A549 (cell line): ENCODE data around the gene ADPRHL1. TPM values are rescaled to one million over a fixed set of nuclear protein-coding genes. Genes with fewer than 3 reads are reported as not detected.

Experiments used
- ATAC-seq, 2 experiments: fragments of 200-7000 bp in 1 of 2; fragments of >200 bp in 1 of 2; cut with Nextera tagmentation in 1 of 2; cut with Tn5 transposase in 1 of 2; 3 replicates each; pipeline versions ENCODE4 v1.8.0 to v1.9.1; 2018 to 2020; ENCODE audit warnings: mild to moderate bottlenecking in 1 of 2, moderate library complexity in 1 of 2
- CTCF ChIA-PET: fragments of 300-600 bp; sonication (Branson Sonifier 250); formaldehyde crosslinking; extraction: SDS; loops from one replicate; lab custom pipeline; 2021; ENCODE audit warnings: antibody characterized with exemption, inconsistent platforms; lab: Yijun Ruan, JAX
- POLR2A ChIA-PET: fragments of 350-600 bp; formaldehyde crosslinking; extraction: SDS; loops from one replicate; lab custom pipeline; 2021; ENCODE audit warnings: antibody characterized with exemption, inconsistent platforms; lab: Yijun Ruan, JAX
- DNase-seq, 2 experiments: peaks; one replicate each; pipeline versions ENCODE4 v3.0.0 to v3.0.0-alpha.2; 2011 to 2016; ENCODE audit warnings: low read depth in 1 of 2, low spot score in 1 of 2
- FAIRE-seq: peaks from 2 replicates; lab custom pipeline; 2011; peaks lifted over from hg19 to GRCh38; lab: Jason Lieb, UNC
- H3K27ac ChIP-seq, 2 experiments: fragments of >200 bp; sonication (Bioruptor Twin); formaldehyde crosslinking; 3 replicates each; pipeline ENCODE4 v1.5.1; 2016 to 2017
- H3K4me1 ChIP-seq: fragments of >200 bp; sonication (Bioruptor Twin); formaldehyde crosslinking; 3 replicates; pipeline ENCODE4 v1.6.1; 2016
- H3K4me2 ChIP-seq: fragments of >200 bp; sonication (Bioruptor Twin); formaldehyde crosslinking; 3 replicates; pipeline ENCODE4 v1.6.1; 2016
- H3K4me3 ChIP-seq: fragments of >200 bp; sonication (Bioruptor Twin); formaldehyde crosslinking; 3 replicates; pipeline ENCODE4 v1.5.1; 2016
- H3K9me3 ChIP-seq: fragments of >200 bp; sonication (Bioruptor Twin); formaldehyde crosslinking; 3 replicates; pipeline ENCODE4 v1.6.1; 2016
- BHLHE40 ChIP-seq: IDR thresholded peaks from 2 replicates; pipeline ENCODE4 v1.6.1; 2012; ENCODE audit warnings: low read depth, low read length, inconsistent platforms
- CBX2 ChIP-seq: fragments of 200-600 bp; sonication (generic); IDR thresholded peaks from 2 replicates; pipeline ENCODE4 v1.6.1; 2016; ENCODE audit warnings: low read depth, mild to moderate bottlenecking, borderline replicate concordance
- EP300 ChIP-seq, 2 experiments: fragments of >200 bp; sonication (Bioruptor Twin); formaldehyde crosslinking; IDR thresholded peaks; 2 replicates in 1 of 2; 3 replicates in 1 of 2; pipeline ENCODE4 v1.6.1; 2016 to 2017
- FOSB ChIP-seq: fragments of 250-450 bp; sonication (Bioruptor Pico); IDR thresholded peaks from 2 replicates; pipeline ENCODE4 v1.5.0; 2020; ENCODE audit warnings: mild to moderate bottlenecking, moderate library complexity
- FOXS1 ChIP-seq: fragments of 250-450 bp; sonication (Bioruptor Pico); IDR thresholded peaks from 2 replicates; pipeline ENCODE4 v1.5.0; 2020; ENCODE audit warnings: mild to moderate bottlenecking, moderate library complexity
- GATA3 ChIP-seq: IDR thresholded peaks from 2 replicates; pipeline ENCODE4 v1.6.1; 2012; ENCODE audit warnings: borderline replicate concordance
- MYC ChIP-seq: IDR thresholded peaks from 2 replicates; pipeline ENCODE4 v1.6.1; 2012; ENCODE audit warnings: mild to moderate bottlenecking, inconsistent platforms, low read length, improper control_type of control experiment, borderline replicate concordance
- NFE2L2 ChIP-seq: fragments of 150-350 bp; conservative IDR thresholded peaks from 2 replicates; pipeline ENCODE4 v1.6.1; 2014; ENCODE audit warnings: low read length
- PHF8 ChIP-seq: fragments of 200-600 bp; sonication (generic); IDR thresholded peaks from 2 replicates; pipeline ENCODE4 v1.6.1; 2016; ENCODE audit warnings: low read depth, mild to moderate bottlenecking, antibody characterized with exemption, moderate library complexity, borderline replicate concordance
- RAD21 ChIP-seq, 2 experiments: fragments of >200 bp in 1 of 2; sonication (Bioruptor Twin) in 1 of 2; formaldehyde crosslinking in 1 of 2; IDR thresholded peaks in 1 of 2; conservative IDR thresholded peaks in 1 of 2; 2 replicates in 1 of 2; 3 replicates in 1 of 2; pipeline ENCODE4 v1.6.1; 2012 to 2018; ENCODE audit warnings: inconsistent platforms in 1 of 2
- RFX5 ChIP-seq: fragments of 450-650 bp; IDR thresholded peaks from 2 replicates; pipeline ENCODE4 v1.7.1; 2014; ENCODE audit warnings: antibody characterized with exemption, mild to moderate bottlenecking, moderate library complexity
- SMC3 ChIP-seq: fragments of >200 bp; sonication (Bioruptor Twin); formaldehyde crosslinking; IDR thresholded peaks from 3 replicates; pipeline ENCODE4 v1.6.1; 2018; ENCODE audit warnings: inconsistent platforms
- SREBF2 ChIP-seq: fragments of 450-650 bp; IDR thresholded peaks from 2 replicates; pipeline ENCODE4 v1.6.1; 2014; ENCODE audit warnings: mild to moderate bottlenecking, moderate library complexity
- TFCP2L1 ChIP-seq: fragments of 250-450 bp; sonication (Bioruptor Pico); IDR thresholded peaks from 2 replicates; pipeline ENCODE4 v1.5.0; 2021; ENCODE audit warnings: mild to moderate bottlenecking
- ZFP36 ChIP-seq: fragments of 450-650 bp; IDR thresholded peaks from 2 replicates; pipeline ENCODE4 v1.6.1; 2014; ENCODE audit warnings: borderline replicate concordance; ENCODE audit not compliant: partially characterized antibody
- ZNF302 ChIP-seq: fragments of 250-450 bp; sonication (Bioruptor Pico); IDR thresholded peaks from 2 replicates; pipeline ENCODE4 v1.9.0; 2021; ENCODE audit warnings: inconsistent platforms, mild to moderate bottlenecking, moderate library complexity
- ZSCAN20 ChIP-seq: fragments of 250-450 bp; sonication (Bioruptor Pico); IDR thresholded peaks from 2 replicates; pipeline ENCODE4 v1.8.0; 2022; ENCODE audit warnings: mild to moderate bottlenecking, moderate library complexity
- WGBS: methylation state at CpG from one replicate; pipeline ENCODE4 v1.1.6; 2017; ENCODE audit errors: missing lambda C conversion rate; 5-methylcytosine and 5-hydroxymethylcytosine counted together
- polyA plus RNA-seq, 4 experiments: library from polyadenylated mRNA; depleted of rRNA in 3 of 4; stranded (reverse); fragments of >200 nt; fragmentation: RNase III in 1 of 4; extraction: RNeasy Plus Mini Kit Qiagen cat#74134 plus additional on column Dnase treatment in 1 of 4; gene quantifications; 2 replicates in 3 of 4; 3 replicates in 1 of 4; pipeline ENCODE4 v1.2.3, GENCODE V29; 2011 to 2017
- TF ChIP-seq, protein P1 (sequence below): fragments of >200 bp; sonication (Bioruptor Twin); formaldehyde crosslinking; IDR thresholded peaks from 2 replicates; pipeline ENCODE4 v1.6.1; 2016
- TF ChIP-seq, protein P2 (sequence below): IDR thresholded peaks from 2 replicates; pipeline ENCODE4 v1.6.1; 2012
- TF ChIP-seq, protein P3 (sequence below): fragments of 450-650 bp; IDR thresholded peaks from 2 replicates; pipeline ENCODE4 v1.6.1; 2014; ENCODE audit warnings: antibody characterized with exemption
- TF ChIP-seq, protein P4 (sequence below): IDR thresholded peaks from 2 replicates; pipeline ENCODE4 v1.6.1; 2012; ENCODE audit warnings: low read depth, borderline replicate concordance
- TF ChIP-seq, protein P5 (sequence below): fragments of 200-600 bp; sonication (generic); IDR thresholded peaks from 2 replicates; pipeline ENCODE4 v1.6.1; 2016; ENCODE audit warnings: antibody characterized with exemption, mild to moderate bottlenecking, moderate library complexity
- TF ChIP-seq, protein P6 (sequence below): IDR thresholded peaks from 2 replicates; pipeline ENCODE4 v1.6.1; 2012
- TF ChIP-seq, protein P7 (sequence below): fragments of 150-350 bp; IDR thresholded peaks from 2 replicates; pipeline ENCODE4 v1.6.1; 2014; ENCODE audit warnings: low read depth, mild to moderate bottlenecking, low read length

Gene ADPRHL1
- polyA plus RNA-seq, 2 of the 4 experiments (the other 2 are of a cell fraction) = 11.0 to 11.4 TPM

DNA sequence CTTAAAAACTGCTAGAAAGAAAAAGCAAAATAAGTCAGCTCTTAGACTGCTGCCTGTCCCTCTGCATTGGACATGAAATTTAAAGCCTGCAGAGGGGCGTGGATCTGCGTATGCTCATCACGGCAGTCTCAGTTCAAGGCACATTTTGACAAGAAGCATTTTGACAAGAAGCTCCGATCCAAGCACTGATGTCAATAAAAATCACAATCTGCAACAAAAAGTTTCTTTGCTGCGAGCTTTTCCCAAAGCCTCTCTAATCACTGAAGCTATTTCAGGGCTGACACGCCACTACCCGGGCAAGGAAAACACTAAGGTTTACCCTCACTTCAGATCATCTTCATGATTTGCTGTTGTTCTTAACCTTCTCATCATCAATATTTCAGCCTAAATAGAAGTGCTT lies 29.8 kb upstream of the ADPRHL1 start:
- DNase-seq = no peak
- no peak for ATAC-seq
- no peaks in the 10 kb centered on the region for H3K4me1 ChIP-seq
- no peak overlapping the region for H3K27ac ChIP-seq
- H3K9me3 ChIP-seq = no peaks in the 10 kb centered on the region
- H3K4me2 ChIP-seq = no peak overlapping the region
- FAIRE-seq = no peak
- no peak overlapping the region for H3K4me3 ChIP-seq
- ChIA-PET POLR2A (no interaction called here), CTCF (interaction anchor here (1.7 kb wide), 1 partner anchor 32 kb away, joined by 6 read pairs; no protein-coding TSS in a partner anchor)
- WGBS = 96% methylated on average over 7 of the region's 7 CpGs
- TF ChIP-seq EP300 (IDR thresholded peaks at IDR 0.05) (no peak), RAD21 (conservative IDR thresholded peaks at IDR 0.05 in 1 of 2, IDR thresholded peaks at IDR 0.05 in 1 of 2) (no peak), FOXS1 (CRISPR knock-in tag) (no peak), SREBF2 (no peak), ZFP36 (no peak), ZNF302 (no peak), PHF8 (no peak)
- TF ChIP-seq, protein P1, sequence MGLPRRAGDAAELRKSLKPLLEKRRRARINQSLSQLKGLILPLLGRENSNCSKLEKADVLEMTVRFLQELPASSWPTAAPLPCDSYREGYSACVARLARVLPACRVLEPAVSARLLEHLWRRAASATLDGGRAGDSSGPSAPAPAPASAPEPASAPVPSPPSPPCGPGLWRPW = no peak
- TF ChIP-seq, protein P2, sequence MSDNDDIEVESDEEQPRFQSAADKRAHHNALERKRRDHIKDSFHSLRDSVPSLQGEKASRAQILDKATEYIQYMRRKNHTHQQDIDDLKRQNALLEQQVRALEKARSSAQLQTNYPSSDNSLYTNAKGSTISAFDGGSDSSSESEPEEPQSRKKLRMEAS = no peak
- TF ChIP-seq, protein P3, sequence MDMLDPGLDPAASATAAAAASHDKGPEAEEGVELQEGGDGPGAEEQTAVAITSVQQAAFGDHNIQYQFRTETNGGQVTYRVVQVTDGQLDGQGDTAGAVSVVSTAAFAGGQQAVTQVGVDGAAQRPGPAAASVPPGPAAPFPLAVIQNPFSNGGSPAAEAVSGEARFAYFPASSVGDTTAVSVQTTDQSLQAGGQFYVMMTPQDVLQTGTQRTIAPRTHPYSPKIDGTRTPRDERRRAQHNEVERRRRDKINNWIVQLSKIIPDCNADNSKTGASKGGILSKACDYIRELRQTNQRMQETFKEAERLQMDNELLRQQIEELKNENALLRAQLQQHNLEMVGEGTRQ = no peak
- TF ChIP-seq, protein P4, sequence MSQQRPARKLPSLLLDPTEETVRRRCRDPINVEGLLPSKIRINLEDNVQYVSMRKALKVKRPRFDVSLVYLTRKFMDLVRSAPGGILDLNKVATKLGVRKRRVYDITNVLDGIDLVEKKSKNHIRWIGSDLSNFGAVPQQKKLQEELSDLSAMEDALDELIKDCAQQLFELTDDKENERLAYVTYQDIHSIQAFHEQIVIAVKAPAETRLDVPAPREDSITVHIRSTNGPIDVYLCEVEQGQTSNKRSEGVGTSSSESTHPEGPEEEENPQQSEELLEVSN = no peak
- TF ChIP-seq, protein P5, sequence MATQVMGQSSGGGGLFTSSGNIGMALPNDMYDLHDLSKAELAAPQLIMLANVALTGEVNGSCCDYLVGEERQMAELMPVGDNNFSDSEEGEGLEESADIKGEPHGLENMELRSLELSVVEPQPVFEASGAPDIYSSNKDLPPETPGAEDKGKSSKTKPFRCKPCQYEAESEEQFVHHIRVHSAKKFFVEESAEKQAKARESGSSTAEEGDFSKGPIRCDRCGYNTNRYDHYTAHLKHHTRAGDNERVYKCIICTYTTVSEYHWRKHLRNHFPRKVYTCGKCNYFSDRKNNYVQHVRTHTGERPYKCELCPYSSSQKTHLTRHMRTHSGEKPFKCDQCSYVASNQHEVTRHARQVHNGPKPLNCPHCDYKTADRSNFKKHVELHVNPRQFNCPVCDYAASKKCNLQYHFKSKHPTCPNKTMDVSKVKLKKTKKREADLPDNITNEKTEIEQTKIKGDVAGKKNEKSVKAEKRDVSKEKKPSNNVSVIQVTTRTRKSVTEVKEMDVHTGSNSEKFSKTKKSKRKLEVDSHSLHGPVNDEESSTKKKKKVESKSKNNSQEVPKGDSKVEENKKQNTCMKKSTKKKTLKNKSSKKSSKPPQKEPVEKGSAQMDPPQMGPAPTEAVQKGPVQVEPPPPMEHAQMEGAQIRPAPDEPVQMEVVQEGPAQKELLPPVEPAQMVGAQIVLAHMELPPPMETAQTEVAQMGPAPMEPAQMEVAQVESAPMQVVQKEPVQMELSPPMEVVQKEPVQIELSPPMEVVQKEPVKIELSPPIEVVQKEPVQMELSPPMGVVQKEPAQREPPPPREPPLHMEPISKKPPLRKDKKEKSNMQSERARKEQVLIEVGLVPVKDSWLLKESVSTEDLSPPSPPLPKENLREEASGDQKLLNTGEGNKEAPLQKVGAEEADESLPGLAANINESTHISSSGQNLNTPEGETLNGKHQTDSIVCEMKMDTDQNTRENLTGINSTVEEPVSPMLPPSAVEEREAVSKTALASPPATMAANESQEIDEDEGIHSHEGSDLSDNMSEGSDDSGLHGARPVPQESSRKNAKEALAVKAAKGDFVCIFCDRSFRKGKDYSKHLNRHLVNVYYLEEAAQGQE = no peak
- TF ChIP-seq, all 56 proteins: peak for 0

DNA sequence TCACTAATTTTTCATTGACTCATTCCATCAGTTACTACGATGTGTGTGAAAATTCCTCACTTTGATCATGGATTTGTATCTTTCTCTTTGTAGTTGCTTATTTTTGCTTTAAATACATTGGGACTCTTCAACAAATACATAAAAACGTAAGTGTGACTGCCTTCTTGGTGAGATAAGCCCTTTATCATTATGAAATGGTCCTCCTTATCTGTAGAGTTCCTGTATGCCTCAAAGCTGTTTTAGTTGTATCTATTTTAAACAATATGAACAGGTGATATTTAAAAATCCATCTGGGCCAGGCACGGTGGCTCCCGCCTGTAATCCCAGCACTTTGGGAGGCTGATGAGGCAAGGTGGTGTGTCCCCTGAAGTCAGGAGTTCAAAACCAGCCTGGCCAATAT lies 25.9 kb upstream of the ADPRHL1 start:
- Histone ChIP-seq H3K4me1 (no peaks in the 10 kb centered on the region), H3K9me3 (no peaks in the 10 kb centered on the region), H3K4me3 (no peak overlapping the region), H3K4me2 (no peak overlapping the region), H3K27ac (no peak overlapping the region)
- ATAC-seq (no peak), FAIRE-seq (no peak), DNase-seq (no peak)
- 70% methylated on average over 4 of the region's 4 CpGs for WGBS
- ChIA-PET POLR2A (no interaction called here), CTCF (no interaction called here)
- TF ChIP-seq, protein P5 = no peak
- TF ChIP-seq RFX5 (no peak), GATA3 (no peak), TFCP2L1 (no peak), FOSB (CRISPR knock-in tag) (no peak), ZNF302 (no peak), SMC3 (no peak), ZSCAN20 (CRISPR knock-in tag) (no peak), CBX2 (no peak), NFE2L2 (no peak), MYC (no peak), BHLHE40 (no peak)
- TF ChIP-seq, protein P4 = no peak
- TF ChIP-seq, protein P6, sequence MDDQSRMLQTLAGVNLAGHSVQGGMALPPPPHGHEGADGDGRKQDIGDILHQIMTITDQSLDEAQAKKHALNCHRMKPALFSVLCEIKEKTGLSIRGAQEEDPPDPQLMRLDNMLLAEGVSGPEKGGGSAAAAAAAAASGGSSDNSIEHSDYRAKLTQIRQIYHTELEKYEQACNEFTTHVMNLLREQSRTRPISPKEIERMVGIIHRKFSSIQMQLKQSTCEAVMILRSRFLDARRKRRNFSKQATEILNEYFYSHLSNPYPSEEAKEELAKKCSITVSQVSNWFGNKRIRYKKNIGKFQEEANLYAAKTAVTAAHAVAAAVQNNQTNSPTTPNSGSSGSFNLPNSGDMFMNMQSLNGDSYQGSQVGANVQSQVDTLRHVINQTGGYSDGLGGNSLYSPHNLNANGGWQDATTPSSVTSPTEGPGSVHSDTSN = no peak
- TF ChIP-seq, protein P7, sequence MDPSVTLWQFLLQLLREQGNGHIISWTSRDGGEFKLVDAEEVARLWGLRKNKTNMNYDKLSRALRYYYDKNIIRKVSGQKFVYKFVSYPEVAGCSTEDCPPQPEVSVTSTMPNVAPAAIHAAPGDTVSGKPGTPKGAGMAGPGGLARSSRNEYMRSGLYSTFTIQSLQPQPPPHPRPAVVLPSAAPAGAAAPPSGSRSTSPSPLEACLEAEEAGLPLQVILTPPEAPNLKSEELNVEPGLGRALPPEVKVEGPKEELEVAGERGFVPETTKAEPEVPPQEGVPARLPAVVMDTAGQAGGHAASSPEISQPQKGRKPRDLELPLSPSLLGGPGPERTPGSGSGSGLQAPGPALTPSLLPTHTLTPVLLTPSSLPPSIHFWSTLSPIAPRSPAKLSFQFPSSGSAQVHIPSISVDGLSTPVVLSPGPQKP = no peak
